CD14-positive monocyte (primary cell): ENCODE results near the gene SLC4A11. TPM values are rescaled to one million over a fixed set of nuclear protein-coding genes. Genes with fewer than 3 reads are reported as not detected.

Experiments used
- DNase-seq, 3 donors: peaks; one replicate each; pipeline ENCODE4 v3.0.0-alpha.2; 2011 to 2022
- H2AFZ ChIP-seq: 2 replicates; pipeline ENCODE4 v1.6.0; 2012; ENCODE audit warnings: mild to moderate bottlenecking, low read depth, low read length, inconsistent platforms; ENCODE audit not compliant: insufficient read depth, poor library complexity, severe bottlenecking
- H3K27ac ChIP-seq, 2 donors: 1 replicate in 1 of 2; 2 replicates in 1 of 2; pipeline ENCODE4 v1.5.1; 2012 to 2013; ENCODE audit warnings: low read length in 2 of 2, control low read depth in 1 of 2, inconsistent platforms in 1 of 2, low read depth in 1 of 2, mild to moderate bottlenecking in 1 of 2
- H3K27me3 ChIP-seq, 2 donors: one replicate each; pipeline versions ENCODE4 v1.6.0 to v1.6.1; 2011 to 2013; ENCODE audit warnings: low read length in 2 of 2; ENCODE audit not compliant: control insufficient read depth in 2 of 2, insufficient read depth in 2 of 2
- H3K36me3 ChIP-seq, 2 donors: replicated peaks in 1 of 2; 1 replicate in 1 of 2; 2 replicates in 1 of 2; pipeline versions ENCODE4 v1.5.1 to v1.6.1; 2012 to 2013; ENCODE audit warnings: low read length in 2 of 2, control low read depth in 1 of 2, inconsistent platforms in 1 of 2, mild to moderate bottlenecking in 1 of 2; ENCODE audit not compliant: insufficient read depth in 2 of 2, control insufficient read depth in 1 of 2
- H3K4me1 ChIP-seq, 2 donors: 1 replicate in 1 of 2; 2 replicates in 1 of 2; pipeline versions ENCODE4 v1.5.1 to v1.6.1; 2012 to 2013; ENCODE audit warnings: low read length in 2 of 2, control low read depth in 1 of 2, inconsistent platforms in 1 of 2, mild to moderate bottlenecking in 1 of 2, moderate library complexity in 1 of 2; ENCODE audit not compliant: insufficient read depth in 2 of 2, control insufficient read depth in 1 of 2
- H3K4me2 ChIP-seq: replicated peaks from 2 replicates; pipeline ENCODE3; 2012; ENCODE audit warnings: low read length, moderate library complexity, mild to moderate bottlenecking; ENCODE audit not compliant: poor library complexity, severe bottlenecking; ENCODE audit errors: extremely low read depth
- H3K4me3 ChIP-seq, 3 experiments: fragments of 200-600 bp in 1 of 3; sonication (generic) in 1 of 3; replicated peaks in 1 of 3; 1 replicate in 2 of 3; 2 replicates in 1 of 3; pipeline ENCODE4 v1.5.1; 2011 to 2013; ENCODE audit warnings: low read length in 3 of 3, mild to moderate bottlenecking in 3 of 3, control low read depth in 2 of 3, low read depth in 2 of 3, inconsistent platforms in 1 of 3, moderate library complexity in 1 of 3
- H3K79me2 ChIP-seq: 2 replicates; pipeline ENCODE4 v1.6.0; 2012; ENCODE audit warnings: mild to moderate bottlenecking, control low read depth, inconsistent platforms, low read length, moderate library complexity; ENCODE audit not compliant: insufficient read depth
- H3K9ac ChIP-seq: 2 replicates; pipeline ENCODE4 v1.6.0; 2017; ENCODE audit warnings: low read length, mild to moderate bottlenecking; ENCODE audit not compliant: insufficient read depth, poor library complexity, severe bottlenecking
- H3K9me3 ChIP-seq, 2 donors: replicated peaks in 1 of 2; 1 replicate in 1 of 2; 2 replicates in 1 of 2; pipeline versions ENCODE4 v1.5.1 to v1.6.1; 2012 to 2013; ENCODE audit warnings: low read length in 2 of 2, control low read depth in 1 of 2; ENCODE audit not compliant: control insufficient read depth in 1 of 2, insufficient read depth in 1 of 2
- H4K20me1 ChIP-seq: 2 replicates; pipeline ENCODE4 v1.6.0; 2012; ENCODE audit warnings: mild to moderate bottlenecking, low read length, control low read depth, moderate library complexity; ENCODE audit not compliant: insufficient read depth
- H3K27ac Mint-ChIP-seq, 7 donors: one replicate each; pipeline ENCODE4 v1.8.0; 2020; ENCODE audit warnings: mild to moderate bottlenecking in 7 of 7, mixed read lengths in 7 of 7, moderate library complexity in 6 of 7, inconsistent platforms in 2 of 7
- H3K27me3 Mint-ChIP-seq, 3 donors: one replicate each; pipeline ENCODE4 v1.8.0; 2021 to 2022; ENCODE audit warnings: low read depth in 3 of 3, mild to moderate bottlenecking in 3 of 3, mixed read lengths in 3 of 3, moderate library complexity in 3 of 3, inconsistent platforms in 1 of 3
- H3K36me3 Mint-ChIP-seq, 2 donors: one replicate each; pipeline ENCODE4 v1.8.0; 2020; ENCODE audit warnings: mixed read lengths in 2 of 2, inconsistent platforms in 1 of 2, mild to moderate bottlenecking in 1 of 2
- H3K4me1 Mint-ChIP-seq: one replicate; pipeline ENCODE4 v1.8.0; 2020; ENCODE audit warnings: mild to moderate bottlenecking, mixed read lengths
- H3K4me3 Mint-ChIP-seq, 2 donors: one replicate each; pipeline ENCODE4 v1.8.0; 2020; ENCODE audit warnings: mild to moderate bottlenecking in 2 of 2, mixed read lengths in 2 of 2, moderate library complexity in 1 of 2
- H3K9me3 Mint-ChIP-seq, 7 donors: one replicate each; pipeline ENCODE4 v1.8.0; 2020 to 2022; ENCODE audit warnings: mixed read lengths in 7 of 7, mild to moderate bottlenecking in 6 of 7, moderate library complexity in 6 of 7, inconsistent platforms in 2 of 7
- CTCF ChIP-seq: fragments of 200-600 bp; IDR thresholded peaks from one replicate; pipeline ENCODE4 v1.8.0; 2022; ENCODE audit warnings: antibody characterized with exemption, mild to moderate bottlenecking
- WGBS: methylation state at CpG from one replicate; pipeline ENCODE4 v1.1.5; 2013; ENCODE audit warnings: missing lambda C conversion rate; ENCODE audit not compliant: insufficient coverage; 5-methylcytosine and 5-hydroxymethylcytosine counted together
- intact Hi-C, 2 donors: fragments of 100-400 bp; cut with micrococcal nuclease; formaldehyde crosslinking; loops; one replicate each; pipeline versions ENCODE4 v1.15.0 to v1.15.1; 2023
- polyA plus RNA-seq, 3 donors: library from polyadenylated mRNA; depleted of rRNA in 1 of 3; unstranded in 2 of 3; stranded (reverse) in 1 of 3; fragments of 300-500 nt in 2 of 3; fragments of >200 nt in 1 of 3; fragmentation: Illumina TruSeq in 2 of 3; gene quantifications; 1 replicate in 2 of 3; 2 replicates in 1 of 3; pipeline ENCODE4 v1.2.3, GENCODE V29; 2012 to 2021

The SLC4A11 gene
- polyA plus RNA-seq, 3 donors: 0.11 to 0.33 TPM; not detected in 1

GRCh38 chr20:3279761-3280160 is 40.8 kb upstream of the SLC4A11 start:
- Histone ChIP-seq H4K20me1 (no peaks in the 10 kb centered on the region), H3K4me2 (no peak overlapping the region), H3K4me1 (no peaks in the 10 kb centered on the region), H3K4me3 (no peak overlapping the region), H3K36me3 (peaks cover 76 to 98% of the 10 kb centered on the region in 2 donors), H3K27me3 (no peaks in the 10 kb centered on the region), H3K27ac (no peak overlapping the region), H3K9me3 (no peaks in the 10 kb centered on the region), H2AFZ (no peak overlapping the region), H3K79me2 (no peaks in the 10 kb centered on the region), H3K9ac (no peak overlapping the region)
- Mint-ChIP-seq H3K9me3 (no peaks in the 10 kb centered on the region), H3K27me3 (peaks cover 0 to 2% (median 2%) of the 10 kb centered on the region in 3 donors), H3K4me3 (no peak overlapping the region), H3K4me1 (no peaks in the 10 kb centered on the region), H3K27ac (no peak overlapping the region), H3K36me3 (peaks cover 78 to 94% of the 10 kb centered on the region in 2 donors)
- TF ChIP-seq CTCF: no peak
- WGBS: no CpG with 5 or more reads among the region's 1 CpG
- DNase-seq: no peak
- intact Hi-C loops: no loop called here

- H3K36me3 ChIP-seq: peaks cover 82 to 98% of the 10 kb centered on the region in 2 donors
Measured at GRCh38 chr20:3277686-3278465, 38.9 kb upstream of the SLC4A11 start.

More at GRCh38 chr20:3277686-3278465, 38.9 kb upstream of the SLC4A11 start:
- Histone ChIP-seq H3K9me3 (no peaks in the 10 kb centered on the region), H2AFZ (no peak overlapping the region), H4K20me1 (no peaks in the 10 kb centered on the region), H3K4me1 (no peaks in the 10 kb centered on the region), H3K9ac (no peak overlapping the region), H3K4me3 (no peak overlapping the region), H3K27me3 (no peaks in the 10 kb centered on the region), H3K79me2 (no peaks in the 10 kb centered on the region), H3K27ac (no peak overlapping the region), H3K4me2 (no peak overlapping the region)
- peak overlapping the region in 1 of 7 donors; percentile 10 for H3K27ac Mint-ChIP-seq
- TF ChIP-seq CTCF: no peak
- peaks cover 0 to 2% (median 2%) of the 10 kb centered on the region in 3 donors for H3K27me3 Mint-ChIP-seq
- H3K4me3 Mint-ChIP-seq: no peak overlapping the region
- H3K9me3 Mint-ChIP-seq: no peaks in the 10 kb centered on the region
- 97% methylated on average over 5 of the region's 7 CpGs for WGBS
- DNase-seq: no peak
- intact Hi-C loops: no loop called here
- no peaks in the 10 kb centered on the region for H3K4me1 Mint-ChIP-seq
- peaks cover 83 to 95% of the 10 kb centered on the region in 2 donors for H3K36me3 Mint-ChIP-seq
